GM12878 (cell line): ENCODE results near the gene ADAMTSL3. TPM values are rescaled to one million over a fixed set of nuclear protein-coding genes. Genes with fewer than 3 reads are reported as not detected.

Source experiments
- CBX5 ChIP-seq: sonication (generic); IDR thresholded peaks from 2 replicates; pipeline ENCODE4 v1.6.1; 2016; ENCODE audit warnings: low read depth, moderate library complexity, mild to moderate bottlenecking, inconsistent platforms
- HSF1 ChIP-seq: fragments of 150-350 bp; IDR thresholded peaks from 2 replicates; pipeline ENCODE4 v1.6.1; 2014; ENCODE audit warnings: mild to moderate bottlenecking, low read depth, low read length
- IRF4 ChIP-seq: IDR thresholded peaks from 2 replicates; pipeline ENCODE4 v1.6.1; 2011; ENCODE audit warnings: low read depth, low read length
- NRF1 ChIP-seq: conservative IDR thresholded peaks from 2 replicates; pipeline ENCODE4 v1.6.1; 2011; ENCODE audit warnings: mild to moderate bottlenecking, low read depth, low read length, improper control_type of control experiment
- RELB ChIP-seq: fragments of 450-650 bp; IDR thresholded peaks from 2 replicates; pipeline ENCODE4 v1.6.1; 2017; ENCODE audit warnings: low read depth, mild to moderate bottlenecking, moderate library complexity
- USF1 ChIP-seq: IDR thresholded peaks from 2 replicates; pipeline ENCODE4 v1.6.1; 2011; ENCODE audit warnings: borderline replicate concordance, low read depth, mild to moderate bottlenecking, moderate library complexity, mixed read lengths, low read length; ENCODE audit not compliant: insufficient read depth; ENCODE audit errors: extremely low read length
- YY1 ChIP-seq: IDR thresholded peaks from 2 replicates; pipeline ENCODE4 v1.6.1; 2011; ENCODE audit warnings: low read depth, mild to moderate bottlenecking, low read length
- polyA plus RNA-seq, 11 experiments: library from polyadenylated mRNA; depleted of rRNA in 4 of 11; unstranded in 6 of 11; stranded (reverse) in 5 of 11; fragments of >200 nt; fragmentation: Nextera tagmentation in 4 of 11; fragmentation: Illumina TruSeq in 1 of 11; extraction: Ambion mirVana in 4 of 11; extraction: Trizol in 1 of 11; gene quantifications; 1 replicate in 1 of 11; 2 replicates in 10 of 11; pipeline versions ENCODE4 v1.2.1 to v1.2.3, GENCODE V29; 2011 to 2016; ENCODE audit warnings: inconsistent platforms in 2 of 11, missing spikeins in 2 of 11, low read depth in 1 of 11
- total RNA-seq, 4 experiments: library from RNA; depleted of rRNA in 3 of 4; stranded (reverse); fragments of >200 nt in 3 of 4; fragmentation: Illumina TruSeq in 1 of 4; extraction: Trizol in 1 of 4; gene quantifications; 2 replicates each; pipeline versions ENCODE4 v1.2.1 to v1.2.3, GENCODE V29; 2013 to 2021
- TF ChIP-seq, protein P1 (sequence below): IDR thresholded peaks from 2 replicates; pipeline ENCODE4 v1.6.1; 2011; ENCODE audit warnings: borderline replicate concordance, low read depth, mild to moderate bottlenecking, moderate library complexity, low read length; ENCODE audit not compliant: insufficient read depth, poor library complexity, severe bottlenecking
- TF ChIP-seq, protein P2 (sequence below): fragments of 450-650 bp; IDR thresholded peaks from 2 replicates; pipeline ENCODE4 v1.6.1; 2017; ENCODE audit warnings: antibody characterized with exemption, mild to moderate bottlenecking, moderate library complexity

ADAMTSL3 gene
- total and polyA plus RNA-seq, 10 of the 15 experiments (the other 5 are each of a cell fraction or from before 2014, with no cell fraction given) = 0.01 to 0.28 (median 0.13) TPM

DNA sequence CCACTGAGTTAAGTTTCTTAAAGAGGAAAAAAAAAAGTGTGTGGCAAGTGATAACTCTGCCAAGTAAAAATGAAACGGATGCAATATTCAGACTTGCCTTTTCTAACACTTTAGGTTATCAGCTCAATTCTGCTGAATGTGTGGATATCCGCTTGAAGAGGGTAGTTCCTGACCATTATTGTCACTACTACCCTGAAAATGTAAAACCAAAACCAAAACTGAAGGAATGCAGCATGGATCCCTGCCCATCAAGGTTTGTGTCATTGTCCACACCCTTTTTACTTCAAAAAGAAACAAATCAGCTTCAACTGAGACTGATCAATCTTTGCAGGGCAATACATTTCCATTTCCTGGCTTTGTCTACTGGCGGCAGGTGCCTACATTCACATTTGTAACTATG, 236.1 kb downstream of the ADAMTSL3 start (continued):
- TF ChIP-seq RELB (no peak), USF1 (no peak), NRF1 (no peak), YY1 (no peak), HSF1 (no peak), CBX5 (no peak), IRF4 (no peak)
- TF ChIP-seq, protein P1, sequence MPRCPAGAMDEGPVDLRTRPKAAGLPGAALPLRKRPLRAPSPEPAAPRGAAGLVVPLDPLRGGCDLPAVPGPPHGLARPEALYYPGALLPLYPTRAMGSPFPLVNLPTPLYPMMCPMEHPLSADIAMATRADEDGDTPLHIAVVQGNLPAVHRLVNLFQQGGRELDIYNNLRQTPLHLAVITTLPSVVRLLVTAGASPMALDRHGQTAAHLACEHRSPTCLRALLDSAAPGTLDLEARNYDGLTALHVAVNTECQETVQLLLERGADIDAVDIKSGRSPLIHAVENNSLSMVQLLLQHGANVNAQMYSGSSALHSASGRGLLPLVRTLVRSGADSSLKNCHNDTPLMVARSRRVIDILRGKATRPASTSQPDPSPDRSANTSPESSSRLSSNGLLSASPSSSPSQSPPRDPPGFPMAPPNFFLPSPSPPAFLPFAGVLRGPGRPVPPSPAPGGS = no peak
- TF ChIP-seq, protein P2, sequence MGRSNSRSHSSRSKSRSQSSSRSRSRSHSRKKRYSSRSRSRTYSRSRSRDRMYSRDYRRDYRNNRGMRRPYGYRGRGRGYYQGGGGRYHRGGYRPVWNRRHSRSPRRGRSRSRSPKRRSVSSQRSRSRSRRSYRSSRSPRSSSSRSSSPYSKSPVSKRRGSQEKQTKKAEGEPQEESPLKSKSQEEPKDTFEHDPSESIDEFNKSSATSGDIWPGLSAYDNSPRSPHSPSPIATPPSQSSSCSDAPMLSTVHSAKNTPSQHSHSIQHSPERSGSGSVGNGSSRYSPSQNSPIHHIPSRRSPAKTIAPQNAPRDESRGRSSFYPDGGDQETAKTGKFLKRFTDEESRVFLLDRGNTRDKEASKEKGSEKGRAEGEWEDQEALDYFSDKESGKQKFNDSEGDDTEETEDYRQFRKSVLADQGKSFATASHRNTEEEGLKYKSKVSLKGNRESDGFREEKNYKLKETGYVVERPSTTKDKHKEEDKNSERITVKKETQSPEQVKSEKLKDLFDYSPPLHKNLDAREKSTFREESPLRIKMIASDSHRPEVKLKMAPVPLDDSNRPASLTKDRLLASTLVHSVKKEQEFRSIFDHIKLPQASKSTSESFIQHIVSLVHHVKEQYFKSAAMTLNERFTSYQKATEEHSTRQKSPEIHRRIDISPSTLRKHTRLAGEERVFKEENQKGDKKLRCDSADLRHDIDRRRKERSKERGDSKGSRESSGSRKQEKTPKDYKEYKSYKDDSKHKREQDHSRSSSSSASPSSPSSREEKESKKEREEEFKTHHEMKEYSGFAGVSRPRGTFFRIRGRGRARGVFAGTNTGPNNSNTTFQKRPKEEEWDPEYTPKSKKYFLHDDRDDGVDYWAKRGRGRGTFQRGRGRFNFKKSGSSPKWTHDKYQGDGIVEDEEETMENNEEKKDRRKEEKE = no peak
